PC-3 (cell line): ENCODE measurements around the gene CHI3L1. TPM values are rescaled to one million over a fixed set of nuclear protein-coding genes. Genes with fewer than 3 reads are reported as not detected.

Experiments used
- ATAC-seq: fragments of 200-7000 bp; cut with Tn5 transposase; 2 replicates; pipeline ENCODE4 v1.9.1; 2020; ENCODE audit warnings: mild to moderate bottlenecking, moderate library complexity
- BruUV-seq: library from RNA; stranded (reverse); fragments of 400-500 nt; replicated peaks from 2 replicates; lab custom pipeline; 2021; lab: Mats Ljungman, UMichigan
- CTCF ChIA-PET: fragments of 300-600 bp; sonication (Branson Sonifier 250); formaldehyde crosslinking; loops from one replicate; lab custom pipeline; 2022; ENCODE audit warnings: antibody characterized with exemption; lab: Charles Lee
- POLR2A ChIA-PET: fragments of 300-600 bp; sonication (Branson Sonifier 250); formaldehyde crosslinking; loops from one replicate; lab custom pipeline; 2022; ENCODE audit warnings: antibody characterized with exemption; ENCODE audit not compliant: unreplicated experiment; lab: Charles Lee
- DNase-seq: peaks from one replicate; pipeline ENCODE4 v3.0.0-alpha.2; 2015
- H2AFZ ChIP-seq: fragments of 300-600 bp; sonication (generic); 2 replicates; pipeline ENCODE4 v1.6.0; 2016; ENCODE audit warnings: antibody characterized with exemption, low read length
- H3F3A ChIP-seq: fragments of 300-600 bp; sonication (generic); one replicate; pipeline ENCODE4 v1.6.0; 2017; ENCODE audit warnings: antibody characterized with exemption, low read length, control low read depth, mild to moderate bottlenecking; ENCODE audit not compliant: unreplicated experiment
- H3K27ac ChIP-seq: fragments of 300-600 bp; sonication (generic); 2 replicates; pipeline ENCODE4 v1.5.1; 2016; ENCODE audit warnings: mild to moderate bottlenecking, low read length
- H3K27me3 ChIP-seq: fragments of 300-600 bp; sonication (generic); 2 replicates; pipeline ENCODE4 v1.6.1; 2016; ENCODE audit warnings: low read length, mixed read lengths
- H3K36me3 ChIP-seq: fragments of 300-600 bp; sonication (generic); 2 replicates; pipeline ENCODE4 v1.6.1; 2016; ENCODE audit warnings: low read depth, mixed run types, low read length, mixed read lengths
- H3K4me1 ChIP-seq: fragments of 300-600 bp; sonication (generic); 2 replicates; pipeline ENCODE4 v1.5.1; 2016; ENCODE audit warnings: low read length; ENCODE audit not compliant: insufficient read depth
- H3K4me2 ChIP-seq: fragments of 300-600 bp; sonication (generic); 2 replicates; pipeline ENCODE4 v1.6.0; 2016; ENCODE audit warnings: low read length
- H3K4me3 ChIP-seq: fragments of 300-600 bp; sonication (generic); 2 replicates; pipeline ENCODE4 v1.5.1; 2016; ENCODE audit warnings: mild to moderate bottlenecking, low read length, mixed read lengths
- H3K79me2 ChIP-seq: fragments of 300-600 bp; sonication (generic); 2 replicates; pipeline ENCODE4 v1.6.1; 2017; ENCODE audit warnings: low read length, mixed read lengths
- H3K9ac ChIP-seq: fragments of 300-600 bp; sonication (generic); 2 replicates; pipeline ENCODE4 v1.6.0; 2016; ENCODE audit warnings: mild to moderate bottlenecking, low read length
- H3K9me2 ChIP-seq: fragments of 300-600 bp; sonication (generic); replicated peaks from 2 replicates; pipeline ENCODE4 v1.6.1; 2016; ENCODE audit warnings: mixed run types, low read length, mixed read lengths
- H3K9me3 ChIP-seq: fragments of 300-600 bp; sonication (generic); 2 replicates; pipeline ENCODE4 v1.6.1; 2016; ENCODE audit warnings: low read length, mixed read lengths
- H4K20me1 ChIP-seq: fragments of 300-600 bp; sonication (generic); 2 replicates; pipeline ENCODE4 v1.6.1; 2016; ENCODE audit warnings: low read length, mixed read lengths
- EZH2 ChIP-seq: fragments of 300-600 bp; sonication (generic); IDR thresholded peaks from one replicate; pipeline ENCODE4 v1.6.1; 2017; ENCODE audit warnings: antibody characterized with exemption, mild to moderate bottlenecking, low read length; ENCODE audit not compliant: unreplicated experiment
- EZH2phosphoT487 ChIP-seq: fragments of 300-600 bp; sonication (generic); IDR thresholded peaks from 2 replicates; pipeline ENCODE4 v1.6.1; 2018; ENCODE audit warnings: mild to moderate bottlenecking, antibody characterized with exemption, low read length, borderline replicate concordance
- intact Hi-C: fragments of 100-400 bp; cut with micrococcal nuclease; formaldehyde crosslinking; loops from 2 replicates; pipeline ENCODE4 v1.9.0; 2023
- total RNA-seq: library from RNA; depleted of rRNA; stranded (reverse); fragments of >200 nt; gene quantifications from 2 replicates; pipeline ENCODE4 v1.2.3, GENCODE V29; 2014
- TF ChIP-seq, protein P1 (sequence below): fragments of 300-600 bp; sonication (generic); conservative IDR thresholded peaks from 2 replicates; pipeline ENCODE4 v1.5.1; 2017; ENCODE audit warnings: antibody characterized with exemption, low read depth, mild to moderate bottlenecking, low read length

The CHI3L1 gene
- total RNA-seq, 1 experiment from 2014 or later: not detected

GRCh38 chr1:203139976-203140475 lies 46.5 kb downstream of the CHI3L1 start:
- Histone ChIP-seq H3K4me1 (peaks cover 9% of the 10 kb centered on the region), H4K20me1 (no peaks in the 10 kb centered on the region), H3K9me3 (no peaks in the 10 kb centered on the region), H3K36me3 (no peaks in the 10 kb centered on the region), H3K4me3 (no peak overlapping the region), H3K27me3 (peaks cover 34% of the 10 kb centered on the region), H3K27ac (no peak overlapping the region), H3F3A (no peaks in the 10 kb centered on the region), H2AFZ (no peak overlapping the region), H3K9me2 (no peaks in the 10 kb centered on the region), H3K9ac (no peak overlapping the region), H3K79me2 (no peaks in the 10 kb centered on the region), H3K4me2 (no peak overlapping the region)
- BruUV-seq: no TSS peak
- TF ChIP-seq, protein P1, sequence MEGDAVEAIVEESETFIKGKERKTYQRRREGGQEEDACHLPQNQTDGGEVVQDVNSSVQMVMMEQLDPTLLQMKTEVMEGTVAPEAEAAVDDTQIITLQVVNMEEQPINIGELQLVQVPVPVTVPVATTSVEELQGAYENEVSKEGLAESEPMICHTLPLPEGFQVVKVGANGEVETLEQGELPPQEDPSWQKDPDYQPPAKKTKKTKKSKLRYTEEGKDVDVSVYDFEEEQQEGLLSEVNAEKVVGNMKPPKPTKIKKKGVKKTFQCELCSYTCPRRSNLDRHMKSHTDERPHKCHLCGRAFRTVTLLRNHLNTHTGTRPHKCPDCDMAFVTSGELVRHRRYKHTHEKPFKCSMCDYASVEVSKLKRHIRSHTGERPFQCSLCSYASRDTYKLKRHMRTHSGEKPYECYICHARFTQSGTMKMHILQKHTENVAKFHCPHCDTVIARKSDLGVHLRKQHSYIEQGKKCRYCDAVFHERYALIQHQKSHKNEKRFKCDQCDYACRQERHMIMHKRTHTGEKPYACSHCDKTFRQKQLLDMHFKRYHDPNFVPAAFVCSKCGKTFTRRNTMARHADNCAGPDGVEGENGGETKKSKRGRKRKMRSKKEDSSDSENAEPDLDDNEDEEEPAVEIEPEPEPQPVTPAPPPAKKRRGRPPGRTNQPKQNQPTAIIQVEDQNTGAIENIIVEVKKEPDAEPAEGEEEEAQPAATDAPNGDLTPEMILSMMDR: no peak
- no peak for TF ChIP-seq EZH2phosphoT487
- TF ChIP-seq EZH2: no peak
- POLR2A ChIA-PET: no interaction called here
- intact Hi-C loops: no loop called here
- CTCF ChIA-PET: no interaction called here
- no peak for DNase-seq
- no peak for ATAC-seq

- no peaks in the 10 kb centered on the region for H3K36me3 ChIP-seq
- no peak overlapping the region for H3K9ac ChIP-seq
- peaks cover 9% of the 10 kb centered on the region for H3K4me1 ChIP-seq
- no peak for DNase-seq
- no TSS peak for BruUV-seq
- no peak overlapping the region for H3K4me2 ChIP-seq
- H3K79me2 ChIP-seq: no peaks in the 10 kb centered on the region
- no peak overlapping the region for H3K4me3 ChIP-seq
- H2AFZ ChIP-seq: no peak overlapping the region
- POLR2A ChIA-PET: no interaction called here
- H3F3A ChIP-seq: no peaks in the 10 kb centered on the region
- H3K9me3 ChIP-seq: no peaks in the 10 kb centered on the region
- no peaks in the 10 kb centered on the region for H4K20me1 ChIP-seq
- intact Hi-C loops: no loop called here
- H3K27me3 ChIP-seq: peaks cover 34% of the 10 kb centered on the region
- CTCF ChIA-PET: no interaction called here
- no peaks in the 10 kb centered on the region for H3K9me2 ChIP-seq
- TF ChIP-seq EZH2 (no peak), EZH2phosphoT487 (no peak)
- TF ChIP-seq, protein P1: no peak
- ATAC-seq: no peak
- H3K27ac ChIP-seq: no peak overlapping the region
Measured at GRCh38 chr1:203138066-203138465, 48.4 kb downstream of the CHI3L1 start.

GRCh38 chr1:203137324-203137723 lies 49.2 kb downstream of the CHI3L1 start:
- Histone ChIP-seq H3K79me2 (no peaks in the 10 kb centered on the region), H3K27me3 (peaks cover 34% of the 10 kb centered on the region), H3K9me2 (no peaks in the 10 kb centered on the region), H2AFZ (no peak overlapping the region), H3K9me3 (no peaks in the 10 kb centered on the region), H3K4me1 (peaks cover 9% of the 10 kb centered on the region), H3K4me3 (no peak overlapping the region), H3F3A (no peaks in the 10 kb centered on the region), H3K36me3 (no peaks in the 10 kb centered on the region), H3K27ac (no peak overlapping the region), H3K4me2 (no peak overlapping the region), H4K20me1 (no peaks in the 10 kb centered on the region), H3K9ac (no peak overlapping the region)
- ChIA-PET CTCF (no interaction called here), POLR2A (no interaction called here)
- TF ChIP-seq, protein P1: no peak
- TF ChIP-seq EZH2phosphoT487: no peak
- TF ChIP-seq EZH2: no peak
- no TSS peak for BruUV-seq
- ATAC-seq (no peak), DNase-seq (no peak)
- intact Hi-C loops: no loop called here
